HG03378 (cell line): ENCODE results near the gene ACTR3C.
"Not testable (repeated sequence)": the region's sequence is repeated elsewhere in the genome, so short reads cannot be mapped to it uniquely, and the experiment has no call there.

ENCODE experiments used
- ATAC-seq: cut with Tn5 transposase; IDR thresholded peaks from one replicate; pipeline ENCODE4 v1.9.1; 2021; ENCODE audit warnings: mild to moderate bottlenecking, moderate library complexity; ENCODE audit not compliant: unreplicated experiment

The ACTR3C gene

DNA sequence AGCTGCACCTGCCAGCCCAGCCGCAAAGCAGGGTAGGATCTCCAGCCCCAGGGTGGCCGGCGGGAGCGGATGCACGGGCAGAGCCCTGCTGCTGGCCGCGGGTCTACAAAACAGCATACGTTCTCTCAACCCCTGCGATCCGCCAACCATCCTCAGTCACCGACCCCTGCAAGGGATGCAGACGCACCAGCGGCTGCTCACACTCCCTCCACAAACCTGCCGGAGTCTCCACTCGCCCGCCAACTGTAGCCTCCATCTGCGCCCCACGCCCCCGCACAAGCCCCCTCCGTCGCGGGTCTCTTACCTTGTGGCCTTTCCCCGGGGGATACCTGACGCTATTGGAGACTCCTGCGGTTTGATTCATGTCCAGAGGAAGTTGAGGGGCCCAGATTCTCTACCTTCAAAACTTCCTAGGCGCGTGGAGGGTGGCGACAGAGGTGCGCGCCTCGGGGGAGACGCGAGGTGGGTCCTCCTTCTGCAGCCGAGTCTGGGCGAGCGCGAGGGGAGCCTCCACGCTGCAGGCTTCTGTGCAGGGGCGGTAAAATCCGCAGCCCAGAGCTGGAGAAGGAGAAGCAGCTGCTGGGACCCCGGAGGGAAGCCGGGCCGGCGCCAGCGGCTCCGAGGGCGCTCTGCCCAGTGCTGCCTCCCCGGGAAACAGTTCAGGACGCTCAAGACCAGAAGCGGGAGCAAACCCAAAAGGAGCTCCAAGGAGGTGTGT is 103.2 kb downstream of the ACTR3C start:
- not testable (repeated sequence) for ATAC-seq

GRCh38 chr7:150206848-150207247 is 116.5 kb downstream of the ACTR3C start:
- ATAC-seq = not testable (repeated sequence)

DNA sequence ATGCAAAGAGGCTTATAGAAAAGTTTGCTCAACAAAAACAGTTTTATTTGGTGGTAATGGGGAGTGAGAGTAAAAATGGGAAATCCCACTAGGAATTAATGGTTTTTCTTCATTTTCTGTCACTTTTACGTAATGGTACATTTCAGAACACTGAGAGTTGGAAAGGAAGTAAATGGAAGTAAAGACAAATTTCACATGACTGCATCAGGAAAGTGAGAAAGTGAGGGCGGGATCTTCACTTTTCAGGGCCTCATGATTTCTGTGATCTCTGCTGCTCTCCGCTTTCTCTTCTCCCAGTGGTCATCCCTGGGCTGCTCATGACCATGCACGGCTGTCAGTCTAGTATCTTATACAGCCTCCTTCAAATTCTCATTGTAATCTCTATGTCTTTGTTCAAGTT is 117.5 kb downstream of the ACTR3C start:
- not testable (repeated sequence) for ATAC-seq

DNA sequence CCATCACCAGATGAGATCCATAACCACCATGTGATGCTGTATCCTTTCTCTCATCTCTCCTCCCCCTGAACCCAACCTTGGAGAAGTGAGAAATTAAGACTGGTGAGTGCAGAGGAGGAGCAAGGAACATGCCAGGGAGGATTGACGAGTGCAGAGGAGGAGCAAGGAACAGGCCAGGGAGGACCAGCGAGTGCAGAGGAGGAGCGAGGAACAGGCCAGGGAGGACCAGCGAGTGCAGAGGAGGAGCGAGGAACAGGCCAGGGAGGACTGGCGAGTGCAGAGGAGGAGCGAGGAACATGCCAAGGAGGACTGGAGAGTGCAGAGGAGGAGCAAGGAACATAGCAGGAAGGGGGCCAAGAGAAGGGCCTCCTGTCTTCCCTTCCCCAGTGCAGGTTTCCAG is 118.8 kb downstream of the ACTR3C start:
- not testable (repeated sequence) for ATAC-seq

- ATAC-seq = not testable (repeated sequence)
Measured at GRCh38 chr7:150202894-150203293, 120.5 kb downstream of the ACTR3C start.
